HCT116 (cell line): ENCODE measurements around the gene FN3K. TPM values are rescaled to one million over a fixed set of nuclear protein-coding genes. Genes with fewer than 3 reads are reported as not detected.

Experiments
- ATAC-seq: fragments of 200-7000 bp; cut with Tn5 transposase; 2 replicates; pipeline ENCODE4 v1.9.1; 2020; ENCODE audit warnings: mild to moderate bottlenecking, moderate library complexity
- BruUV-seq: library from RNA; stranded (reverse); fragments of 400-500 nt; replicated peaks from 2 replicates; lab custom pipeline; 2021; lab: Mats Ljungman, UMichigan
- CTCF ChIA-PET: fragments of 300-600 bp; sonication (Branson Sonifier 250); formaldehyde crosslinking; loops from one replicate; lab custom pipeline; 2021; ENCODE audit warnings: antibody characterized with exemption; lab: Charles Lee
- POLR2A ChIA-PET: fragments of 300-600, 350-600 bp; sonication (Branson Sonifier 250); formaldehyde crosslinking; loops from one replicate; lab custom pipeline; 2021; ENCODE audit warnings: antibody characterized with exemption; lab: Charles Lee
- RAD21 ChIA-PET, 2 experiments: fragments of 300-600 bp; sonication (Branson Sonifier 250); formaldehyde crosslinking; loops; one replicate each; lab custom pipeline; 2023; ENCODE audit warnings: low total read pairs in 2 of 2; ENCODE audit not compliant: uncharacterized antibody in 2 of 2, unreplicated experiment in 2 of 2, low non-redundant PET in 1 of 2; lab: Charles Lee
- DNase-seq: peaks from one replicate; pipeline ENCODE4 v3.0.0-alpha.2; 2010; ENCODE audit warnings: low read depth, low spot score
- H2AFZ ChIP-seq: fragments of 200-600 bp; shearing (Covaris generic), sonication (generic); 2 replicates; pipeline ENCODE4 v1.6.1; 2017; ENCODE audit warnings: low read depth, mixed run types, mixed read lengths, antibody characterized with exemption, low read length; ENCODE audit not compliant: poor library complexity, severe bottlenecking
- H3K27ac ChIP-seq: 2 replicates; pipeline ENCODE4 v1.5.1; 2012; ENCODE audit warnings: low read depth, low read length
- H3K27me3 ChIP-seq: fragments of 200-600 bp; sonication (generic); 2 replicates; pipeline ENCODE4 v1.6.1; 2016; ENCODE audit warnings: mixed run types, low read length, mixed read lengths; ENCODE audit not compliant: insufficient read depth
- H3K36me3 ChIP-seq, 2 experiments: fragments of 200-500 bp in 1 of 2; fragments of 200-600 bp in 1 of 2; sonication (Bioruptor generic) in 1 of 2; sonication (generic) in 1 of 2; 2 replicates each; pipeline versions ENCODE4 v1.5.1 to v1.6.1; 2014 to 2016; ENCODE audit warnings: low read length in 2 of 2, inconsistent platforms in 1 of 2, mixed read lengths in 1 of 2, mixed run types in 1 of 2; ENCODE audit not compliant: insufficient read depth in 2 of 2, control insufficient read depth in 1 of 2
- H3K4me1 ChIP-seq, 2 experiments: fragments of 200-600 bp in 1 of 2; sonication (generic) in 1 of 2; 2 replicates each; pipeline versions ENCODE4 v1.5.1 to v1.6.1; 2012 to 2017; ENCODE audit warnings: low read length in 2 of 2, inconsistent platforms in 1 of 2, mild to moderate bottlenecking in 1 of 2, mixed read lengths in 1 of 2, mixed run types in 1 of 2, moderate library complexity in 1 of 2; ENCODE audit not compliant: insufficient read depth in 2 of 2, control insufficient read depth in 1 of 2
- H3K4me2 ChIP-seq: fragments of 200-600 bp; sonication (generic); 2 replicates; pipeline ENCODE4 v1.6.1; 2017; ENCODE audit warnings: mixed run types, low read length, mixed read lengths
- H3K4me3 ChIP-seq, 2 experiments: fragments of 200-600 bp in 1 of 2; sonication (generic) in 1 of 2; replicated peaks in 1 of 2; 2 replicates each; pipeline ENCODE4 v1.5.1; 2011 to 2016; ENCODE audit warnings: low read length in 2 of 2, control low read depth in 1 of 2, low read depth in 1 of 2, mild to moderate bottlenecking in 1 of 2, mixed read lengths in 1 of 2, mixed run types in 1 of 2
- H3K79me2 ChIP-seq: fragments of 200-600 bp; sonication (generic); 2 replicates; pipeline ENCODE4 v1.6.1; 2017; ENCODE audit warnings: mild to moderate bottlenecking, mixed run types, low read length, moderate library complexity, mixed read lengths; ENCODE audit not compliant: insufficient read depth
- H3K9ac ChIP-seq: fragments of 200-600 bp; sonication (generic); 2 replicates; pipeline ENCODE4 v1.6.1; 2016; ENCODE audit warnings: low read length, mixed read lengths
- H3K9me2 ChIP-seq: fragments of 200-600 bp; sonication (generic), shearing (Covaris generic); 2 replicates; pipeline ENCODE4 v1.6.1; 2017; ENCODE audit warnings: mixed run types, mild to moderate bottlenecking, moderate library complexity; ENCODE audit not compliant: insufficient read depth
- H3K9me3 ChIP-seq, 2 experiments: fragments of 200-500 bp in 1 of 2; fragments of 200-600 bp in 1 of 2; sonication (Bioruptor generic) in 1 of 2; sonication (generic) in 1 of 2; 2 replicates each; pipeline ENCODE4 v1.6.1; 2014 to 2017; ENCODE audit warnings: low read length in 2 of 2, mixed read lengths in 2 of 2, inconsistent platforms in 1 of 2, low read depth in 1 of 2, mild to moderate bottlenecking in 1 of 2, mixed run types in 1 of 2, moderate library complexity in 1 of 2; ENCODE audit not compliant: control insufficient read depth in 1 of 2, insufficient read depth in 1 of 2
- H4K20me1 ChIP-seq: fragments of 200-600 bp; sonication (generic), shearing (Covaris generic); 2 replicates; pipeline ENCODE4 v1.6.1; 2017; ENCODE audit warnings: mixed run types, mild to moderate bottlenecking, moderate library complexity; ENCODE audit not compliant: insufficient read depth
- EZH2 ChIP-seq: fragments of 200-600 bp; sonication (generic); IDR thresholded peaks from 2 replicates; pipeline ENCODE4 v1.6.1; 2017; ENCODE audit warnings: antibody characterized with exemption, mixed run types
- REST ChIP-seq: IDR thresholded peaks from 2 replicates; pipeline ENCODE4 v1.6.1; 2012; ENCODE audit warnings: low read depth
- SRF ChIP-seq: IDR thresholded peaks from 2 replicates; pipeline ENCODE4 v1.6.1; 2012; ENCODE audit warnings: low read depth
- ZNF274 ChIP-seq: fragments of 200-500 bp; sonication (Bioruptor generic); IDR thresholded peaks from 2 replicates; pipeline ENCODE4 v1.6.1; 2014; ENCODE audit warnings: mild to moderate bottlenecking, low read depth, low read length, inconsistent platforms
- intact Hi-C: fragments of 100-400 bp; cut with micrococcal nuclease; formaldehyde crosslinking; loops from 2 replicates; pipeline ENCODE4 v1.10.0; 2022
- total RNA-seq: library from RNA; stranded (reverse); gene quantifications from one replicate; pipeline ENCODE4 v1.2.1, GENCODE V29; 2021; ENCODE audit not compliant: unreplicated experiment

The FN3K gene
- total RNA-seq, 1 experiment from 2014 or later = 9.9 TPM

DNA sequence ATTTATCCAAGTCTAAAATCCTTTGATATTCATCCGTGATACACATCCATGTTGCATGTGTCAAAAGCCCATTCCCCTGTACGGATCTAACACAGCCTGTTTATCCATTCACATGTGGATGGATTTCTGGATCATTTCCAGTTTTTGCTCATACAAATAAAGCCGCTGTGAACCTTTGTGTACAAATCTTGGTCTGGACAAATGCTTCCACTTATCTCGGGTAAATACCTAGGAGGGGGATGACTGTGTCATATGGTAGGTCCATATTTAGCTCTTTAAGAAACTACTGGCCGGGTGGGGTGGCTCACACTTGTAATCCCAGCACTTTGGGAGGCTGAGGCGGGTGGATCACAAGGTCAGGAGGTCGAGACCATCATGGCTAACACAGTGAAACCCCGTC, 10.1 kb downstream of the FN3K start:
- no peak for DNase-seq
- Histone ChIP-seq H2AFZ (no peak overlapping the region), H3K27ac (no peak overlapping the region), H3K36me3 (peaks cover 0 to 5% of the 10 kb centered on the region in 2 experiments; a peak in 1 of 4 replicates), H3K79me2 (no peaks in the 10 kb centered on the region), H3K4me2 (no peak overlapping the region), H3K9me2 (no peaks in the 10 kb centered on the region), H3K9ac (no peak overlapping the region), H3K4me3 (no peak overlapping the region), H3K27me3 (no peaks in the 10 kb centered on the region), H3K4me1 (no peaks in the 10 kb centered on the region), H3K9me3 (peaks cover 11 to 34% of the 10 kb centered on the region in 2 experiments; a peak in 3 of 4 replicates), H4K20me1 (no peaks in the 10 kb centered on the region)
- POLR2A ChIA-PET = no interaction called here
- CTCF ChIA-PET = no interaction called here
- RAD21 ChIA-PET = no interaction called here
- intact Hi-C loops = no loop called here
- no TSS peak for BruUV-seq
- TF ChIP-seq EZH2 (no peak), ZNF274 (no peak)
- no peak for ATAC-seq

GRCh38 chr17:82748756-82749155, 13.3 kb downstream of the FN3K start:
- H3K4me1 ChIP-seq = peaks cover 8 to 14% of the 10 kb centered on the region in 2 experiments; a peak in 3 of 4 replicates
- H3K4me2 ChIP-seq = no peak overlapping the region
- CTCF ChIA-PET = no interaction called here
- no TSS peak for BruUV-seq
- H3K9me2 ChIP-seq = no peaks in the 10 kb centered on the region
- H3K36me3 ChIP-seq = no peaks in the 10 kb centered on the region
- no peak overlapping the region for H3K9ac ChIP-seq
- ATAC-seq (no peak), DNase-seq (no peak)
- no peaks in the 10 kb centered on the region for H3K27me3 ChIP-seq
- H3K27ac ChIP-seq = no peak overlapping the region
- RAD21 ChIA-PET = no interaction called here
- TF ChIP-seq REST (no peak), SRF (no peak)
- H3K4me3 ChIP-seq = no peak overlapping the region
- no peak overlapping the region for H2AFZ ChIP-seq
- POLR2A ChIA-PET = no interaction called here
- H3K9me3 ChIP-seq = peaks cover 0 to 21% of the 10 kb centered on the region in 2 experiments; a peak in 3 of 4 replicates
- intact Hi-C loops = no loop called here
- peaks cover 15% of the 10 kb centered on the region for H3K79me2 ChIP-seq
- H4K20me1 ChIP-seq = no peaks in the 10 kb centered on the region
